GM18502 (cell line): ENCODE results near the gene VWF.
"Not testable (repeated sequence)": the region's sequence is repeated elsewhere in the genome, so short reads cannot be mapped to it uniquely, and the experiment has no call there.

ENCODE experiments used
- ATAC-seq: cut with Tn5 transposase; IDR thresholded peaks from one replicate; pipeline ENCODE4 v1.9.1; 2021; ENCODE audit warnings: mild to moderate bottlenecking; ENCODE audit not compliant: unreplicated experiment, poor library complexity

Gene VWF

DNA sequence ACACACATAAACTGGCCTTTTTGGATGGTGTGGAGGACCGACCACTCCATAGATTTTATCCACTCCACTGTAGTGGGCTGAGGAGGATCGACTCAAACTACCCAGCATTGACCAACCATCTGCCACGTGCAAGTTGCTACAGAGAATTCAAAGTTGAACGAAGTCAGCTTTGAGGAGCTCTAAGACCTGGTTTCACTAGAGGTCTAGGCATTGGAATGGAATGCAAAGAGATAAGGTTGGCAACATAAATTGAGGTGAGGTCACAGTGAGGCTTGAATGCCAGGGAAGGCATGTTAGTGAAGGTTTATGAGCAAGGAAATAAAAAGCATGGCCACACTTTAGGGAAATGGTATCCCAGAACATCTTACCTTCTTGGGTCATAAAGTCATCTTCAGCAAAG, 14.5 kb downstream of the VWF start:
- no peak for ATAC-seq

DNA sequence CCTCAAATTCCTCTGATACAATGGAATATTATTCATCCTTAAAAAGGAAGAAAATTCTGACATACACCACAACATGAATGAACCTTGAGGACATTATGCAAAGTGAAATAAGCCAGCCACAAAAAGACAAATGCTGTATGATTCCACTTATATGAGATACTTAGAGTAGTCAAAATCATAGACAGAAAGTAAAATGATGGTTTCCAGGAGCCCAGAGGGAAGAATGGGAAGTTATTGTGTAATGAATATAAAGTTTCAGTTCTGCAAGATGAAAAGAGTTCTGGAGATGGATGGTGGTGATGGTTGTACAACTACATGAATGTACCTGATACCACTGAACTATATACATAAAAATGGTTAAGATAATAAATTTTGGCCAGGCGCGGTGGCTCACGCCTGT, 18.3 kb downstream of the VWF start:
- ATAC-seq, result no peak

DNA sequence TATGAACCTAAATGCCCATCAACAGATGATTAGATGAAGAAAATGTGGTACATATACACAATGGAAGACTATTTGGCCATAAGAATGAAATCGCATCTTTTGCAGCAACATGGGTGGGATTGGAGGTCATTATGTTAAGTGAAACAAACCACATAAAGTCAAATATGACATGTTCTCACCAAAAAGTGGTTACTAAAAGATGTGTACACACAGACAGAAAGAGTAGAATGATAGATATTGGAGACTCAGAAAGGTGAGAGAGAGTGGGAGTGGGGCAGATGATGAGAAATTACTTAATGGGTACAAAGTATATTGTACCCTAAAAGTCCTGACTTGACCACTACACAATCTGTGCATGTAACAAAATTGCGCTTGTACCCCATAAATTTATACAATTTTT, 19.6 kb downstream of the VWF start:
- ATAC-seq, result no peak

DNA sequence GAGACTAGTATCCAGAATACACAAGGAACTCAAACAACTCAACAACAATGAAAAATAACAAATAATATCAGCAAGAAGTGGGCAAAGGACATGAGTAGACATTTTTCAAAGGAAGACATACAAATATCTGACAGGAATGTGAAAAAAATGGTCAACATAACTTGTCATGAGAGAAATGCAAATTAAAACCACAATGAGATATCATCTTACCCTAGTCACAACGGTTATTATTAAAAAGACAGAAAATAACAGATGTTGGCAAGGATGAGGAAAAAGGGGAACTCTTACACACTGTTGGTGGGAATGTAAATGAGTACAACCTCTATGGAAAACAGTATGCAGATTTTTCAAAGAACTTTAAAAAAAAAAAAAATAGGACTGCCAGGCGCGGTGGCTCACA, 20.4 kb downstream of the VWF start:
- ATAC-seq, result no peak

DNA sequence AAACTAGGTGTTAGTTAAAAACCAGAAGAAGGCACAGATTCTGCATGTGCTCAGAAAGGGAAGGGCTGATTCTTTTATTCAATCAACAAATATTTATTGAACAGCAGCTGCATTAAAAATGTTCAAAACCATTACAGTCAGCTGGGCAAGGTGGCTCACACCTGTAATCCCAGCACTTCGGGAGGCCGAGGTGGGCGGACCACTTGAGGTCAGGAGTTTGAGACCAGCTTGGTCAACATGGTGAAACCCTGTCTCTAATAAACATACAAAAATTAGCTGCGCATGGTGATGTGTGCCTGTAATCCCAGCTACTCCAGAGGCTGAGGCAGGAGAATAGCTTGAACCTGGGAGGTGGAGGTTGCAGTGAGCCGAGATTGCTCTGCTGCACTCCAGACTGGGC, 22.4 kb downstream of the VWF start:
- ATAC-seq, result not testable (repeated sequence)

DNA sequence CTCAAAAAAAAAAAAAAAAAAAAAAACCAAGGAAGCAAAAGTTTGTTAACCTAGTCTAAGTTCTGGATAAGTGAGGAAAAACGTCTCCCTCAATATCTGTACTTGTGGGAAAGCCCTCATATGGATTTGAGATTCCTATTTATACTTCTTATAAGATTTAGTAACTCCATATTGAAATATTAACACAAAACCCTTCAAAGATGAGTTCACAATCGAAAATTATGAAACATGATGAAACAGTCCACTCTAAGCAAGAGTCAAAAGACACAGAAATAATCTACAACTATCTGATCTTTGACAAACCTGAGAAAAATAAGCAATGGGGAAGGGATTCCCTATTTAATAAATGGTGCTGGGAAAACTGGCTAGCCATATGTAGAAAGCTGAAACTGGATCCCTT, 25.2 kb downstream of the VWF start:
- no peak for ATAC-seq

DNA sequence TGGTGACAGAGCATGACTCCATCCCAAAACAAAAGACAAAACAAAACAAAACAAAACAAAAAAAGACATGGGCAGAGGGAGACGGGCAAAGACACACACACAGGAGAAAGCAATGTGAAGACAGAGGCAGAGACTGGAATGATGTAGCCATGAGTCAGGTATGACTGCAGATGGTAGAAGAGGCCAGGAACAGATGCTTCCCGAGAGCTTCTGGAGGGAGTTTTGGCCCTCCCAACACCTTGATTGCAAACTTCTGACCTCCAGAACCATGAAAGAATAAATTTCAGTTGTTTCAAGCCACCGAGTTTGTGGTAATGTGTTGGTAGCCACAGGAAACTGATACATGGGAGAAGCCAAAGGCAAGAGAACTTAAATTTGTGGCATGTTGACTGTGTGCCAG, 27.1 kb downstream of the VWF start:
- ATAC-seq, result no peak

DNA sequence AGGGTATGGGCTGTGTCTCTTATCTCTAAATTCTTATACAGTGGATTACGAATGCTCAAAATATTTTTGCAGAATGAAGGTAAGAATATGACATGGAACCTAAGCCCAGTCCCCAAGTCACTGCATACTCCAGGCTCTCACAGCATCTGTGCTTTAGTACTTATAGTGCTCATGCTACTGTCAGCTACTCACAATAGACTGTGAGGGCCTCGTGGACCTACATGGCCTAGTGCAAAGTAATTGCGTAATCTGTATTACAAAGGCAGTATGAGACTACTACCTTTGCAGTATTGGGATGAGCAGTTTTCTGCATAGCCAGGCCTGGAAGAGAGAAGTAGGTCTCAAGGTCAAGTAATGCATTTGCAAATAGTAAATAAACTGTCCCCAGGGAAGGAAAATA, 27.9 kb downstream of the VWF start:
- ATAC-seq, result no peak

DNA sequence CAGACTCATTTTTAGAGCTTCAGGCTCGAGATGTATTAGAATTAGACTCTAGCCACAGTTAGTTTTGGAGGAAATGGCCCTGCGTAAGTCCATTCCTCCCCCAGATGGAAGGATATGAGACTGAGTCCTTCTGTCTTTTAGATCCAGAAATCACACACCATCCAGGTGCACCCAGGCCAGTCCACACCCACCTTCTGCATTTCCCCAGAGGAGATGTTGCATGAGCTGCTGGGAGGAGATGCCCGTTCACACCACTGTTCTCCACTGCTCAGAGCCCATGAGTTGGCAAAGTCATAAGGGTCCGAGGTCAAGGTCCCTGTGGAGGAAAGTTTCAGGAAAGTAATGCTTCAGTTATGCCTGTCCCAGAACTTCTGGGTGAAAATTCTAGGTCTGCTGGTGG, 29.2 kb downstream of the VWF start:
- ATAC-seq, result no peak

DNA sequence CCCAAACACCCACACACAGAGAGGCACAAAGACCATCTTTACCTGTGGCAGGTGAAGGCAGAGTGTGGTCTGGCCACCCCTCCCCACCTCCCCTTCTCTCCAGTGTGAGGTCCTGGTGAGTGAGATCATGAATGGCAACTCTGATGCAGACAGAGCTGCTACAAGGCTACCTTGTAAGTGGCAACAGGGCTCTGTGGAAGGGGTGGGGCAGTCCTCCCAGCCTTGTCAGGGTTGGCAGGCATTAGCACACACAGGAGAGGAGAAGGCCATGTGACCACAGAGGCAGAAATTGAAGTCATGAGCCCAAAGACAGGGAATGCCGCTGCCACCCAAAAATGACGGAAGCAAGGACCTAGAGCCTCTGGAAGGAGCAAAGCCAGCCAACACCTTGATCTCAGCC, 30.7 kb downstream of the VWF start:
- ATAC-seq, result no peak

DNA sequence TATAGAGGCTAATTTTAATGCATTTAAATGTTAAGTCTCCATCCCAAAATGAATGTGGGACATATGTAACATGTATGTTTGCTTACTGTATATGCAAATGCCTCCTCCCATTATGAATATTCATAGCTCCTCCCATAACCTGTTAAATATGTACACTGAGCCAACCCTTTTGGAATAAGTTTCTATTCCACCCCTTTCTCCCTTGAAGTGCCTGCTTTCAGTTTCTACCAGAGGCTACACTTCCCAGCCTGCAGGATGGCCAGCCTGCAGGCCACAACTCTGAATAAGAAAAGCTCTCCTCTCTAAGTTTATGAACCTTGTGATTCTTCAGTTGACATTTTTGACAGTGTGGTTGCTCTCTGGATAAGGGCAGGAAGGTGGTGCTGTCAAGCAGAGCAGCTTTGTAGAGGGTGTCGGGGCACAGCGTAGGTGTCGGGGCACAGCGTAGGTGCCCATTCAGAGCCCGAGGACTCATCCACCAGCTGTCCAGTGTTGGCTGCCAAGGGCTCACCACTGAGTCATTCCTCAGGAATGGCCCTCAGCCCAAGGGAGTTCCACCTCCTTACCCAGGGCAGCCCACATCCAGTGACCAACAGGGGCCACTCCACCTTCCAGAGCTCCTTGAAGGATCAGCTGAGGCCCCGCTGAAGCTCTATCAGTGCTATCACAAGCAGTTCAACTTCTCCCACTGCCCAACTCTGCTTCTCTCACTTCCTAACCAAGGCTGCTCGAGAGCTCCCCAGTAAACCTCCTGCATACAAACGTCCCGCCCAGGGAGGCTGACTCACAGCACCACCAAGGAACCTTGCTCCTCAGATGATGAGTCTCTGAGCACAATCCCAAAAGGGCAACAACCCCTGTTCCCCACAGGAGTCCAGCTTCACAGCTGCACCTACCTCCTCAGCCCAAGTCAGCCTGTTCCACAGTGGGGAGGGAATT, 31.4 kb downstream of the VWF start:
- no peak for ATAC-seq

DNA sequence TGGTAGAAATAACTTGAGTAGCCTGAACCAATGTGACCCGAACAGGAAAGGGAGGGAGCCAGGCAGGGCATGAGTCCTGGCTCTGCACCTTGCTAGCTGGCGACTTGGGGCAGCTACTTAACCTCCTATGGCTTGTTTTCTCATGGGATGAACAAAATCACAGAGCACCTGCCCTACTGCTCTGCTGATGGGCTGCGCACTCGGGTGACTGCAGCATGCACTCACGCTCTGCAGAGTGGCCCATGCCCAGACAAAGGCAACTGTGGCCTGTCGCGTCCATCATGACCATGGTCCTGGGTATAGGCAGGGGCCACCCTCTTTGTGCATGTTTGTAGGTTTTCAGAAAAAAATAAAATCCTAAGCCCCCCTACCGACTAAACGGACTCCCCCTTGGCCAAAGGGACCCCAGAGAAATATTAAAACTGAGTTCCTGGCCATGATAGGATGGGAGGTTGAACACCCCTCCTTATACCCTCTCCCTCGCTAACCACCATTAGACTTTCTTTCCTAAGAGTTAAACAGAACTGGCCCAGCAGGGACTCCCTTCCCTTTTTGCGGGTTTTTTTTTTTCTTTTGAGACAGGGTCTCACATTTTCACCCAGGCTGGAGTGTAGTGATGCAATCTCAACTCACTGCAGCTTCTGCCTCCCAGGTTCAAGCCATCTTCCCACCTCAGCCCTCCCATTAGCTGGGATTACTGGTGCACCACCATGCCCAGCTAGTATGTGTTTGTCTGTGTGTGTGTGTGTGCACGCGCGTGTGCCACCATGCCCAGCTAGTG, 32.5 kb downstream of the VWF start:
- no peak for ATAC-seq

DNA sequence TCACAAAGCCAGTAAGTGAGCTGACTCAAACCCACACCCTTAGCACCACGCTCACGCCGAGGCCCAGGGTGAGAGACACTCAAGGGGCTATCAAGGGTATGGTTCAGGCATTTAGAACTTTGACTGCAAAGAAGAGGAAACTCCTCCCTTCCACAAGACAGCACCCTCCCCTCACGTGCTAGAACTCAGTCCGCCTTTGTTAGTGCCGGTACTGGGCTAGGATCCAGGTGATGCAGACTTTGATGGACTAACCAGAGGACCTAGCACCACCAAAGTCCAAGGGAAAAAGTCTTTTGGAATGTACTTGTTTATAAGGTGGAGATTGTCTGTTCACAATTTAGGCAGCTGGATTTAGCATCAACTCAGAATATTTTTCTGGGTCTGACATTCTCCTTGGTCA, 33.7 kb downstream of the VWF start:
- ATAC-seq, result no peak

DNA sequence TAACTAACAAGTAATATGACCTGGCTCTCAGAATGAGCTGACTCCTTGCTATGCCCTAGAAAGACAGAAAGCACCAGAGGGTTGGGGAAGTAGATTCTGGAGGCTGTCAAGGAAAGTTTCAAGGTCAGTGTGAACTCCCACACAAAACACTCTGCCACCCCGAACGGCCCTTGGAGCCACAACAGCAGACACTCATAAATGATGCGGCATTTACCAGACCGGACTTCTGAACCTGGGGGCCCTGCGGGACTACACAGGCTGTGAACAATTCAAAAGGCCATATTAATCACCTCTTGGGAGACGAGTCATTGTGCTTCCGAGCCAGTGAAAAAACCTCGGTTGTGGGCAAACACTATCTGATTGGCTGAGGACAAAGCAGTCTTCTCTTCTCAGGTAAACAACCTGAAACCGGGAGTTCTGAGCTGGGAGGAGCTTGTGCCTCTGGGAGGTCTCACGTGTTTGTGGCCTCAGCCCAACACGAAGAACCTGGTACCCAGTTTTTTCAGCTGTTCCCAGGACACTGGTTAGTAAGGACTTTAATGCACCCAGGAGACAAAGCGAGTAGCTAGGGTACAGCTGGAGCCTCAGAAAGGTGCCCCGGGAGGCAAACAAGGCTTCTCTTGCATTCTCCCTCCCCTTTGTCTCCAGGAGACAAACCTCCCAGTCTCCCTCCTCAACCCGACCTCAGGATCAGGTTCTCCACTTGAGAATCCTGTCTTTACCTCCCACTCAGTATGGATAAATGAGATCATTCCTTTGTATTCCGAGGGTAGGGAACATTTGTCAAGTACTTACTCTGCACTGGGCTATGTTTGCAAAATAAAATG, 35.3 kb downstream of the VWF start:
- no peak for ATAC-seq

DNA sequence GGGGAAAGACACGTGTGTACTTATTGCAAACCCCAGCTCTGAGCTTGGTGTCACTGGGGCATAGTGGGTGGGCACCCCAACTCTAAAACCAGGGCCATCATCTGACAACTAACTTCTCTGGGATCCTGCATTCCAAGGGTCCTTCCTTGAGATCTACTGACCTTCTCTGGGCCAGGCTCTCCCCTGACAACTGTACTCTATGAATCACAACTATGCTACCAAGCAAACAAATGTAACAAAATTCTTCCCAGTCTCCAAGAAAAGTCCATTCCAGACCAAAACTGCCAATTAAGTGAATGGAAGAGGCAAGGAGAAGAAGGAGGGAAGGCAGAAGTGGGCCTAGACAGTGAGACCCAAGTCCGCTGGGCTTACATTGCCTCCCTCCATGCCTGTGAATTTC, 38.2 kb downstream of the VWF start:
- no peak for ATAC-seq

DNA sequence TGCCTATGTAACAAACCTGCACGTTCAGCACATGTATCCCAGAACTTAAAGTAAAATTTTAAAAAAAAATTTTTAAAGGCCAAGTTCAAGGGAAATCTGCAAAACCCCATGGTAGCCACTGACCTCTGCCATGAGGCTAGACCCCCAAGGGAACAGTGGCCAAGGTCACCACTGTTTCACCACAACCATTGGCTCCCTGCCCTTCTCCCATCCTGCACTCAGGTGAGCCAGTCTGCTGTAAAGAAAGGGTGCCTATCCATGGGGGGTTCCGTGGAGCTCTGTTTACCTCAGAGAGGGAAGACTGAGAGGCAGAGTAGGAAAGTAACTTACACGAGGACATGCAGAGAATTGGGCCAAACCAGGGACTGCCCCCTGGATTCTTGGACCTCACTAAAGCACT, 38.6 kb downstream of the VWF start:
- ATAC-seq, result no peak

DNA sequence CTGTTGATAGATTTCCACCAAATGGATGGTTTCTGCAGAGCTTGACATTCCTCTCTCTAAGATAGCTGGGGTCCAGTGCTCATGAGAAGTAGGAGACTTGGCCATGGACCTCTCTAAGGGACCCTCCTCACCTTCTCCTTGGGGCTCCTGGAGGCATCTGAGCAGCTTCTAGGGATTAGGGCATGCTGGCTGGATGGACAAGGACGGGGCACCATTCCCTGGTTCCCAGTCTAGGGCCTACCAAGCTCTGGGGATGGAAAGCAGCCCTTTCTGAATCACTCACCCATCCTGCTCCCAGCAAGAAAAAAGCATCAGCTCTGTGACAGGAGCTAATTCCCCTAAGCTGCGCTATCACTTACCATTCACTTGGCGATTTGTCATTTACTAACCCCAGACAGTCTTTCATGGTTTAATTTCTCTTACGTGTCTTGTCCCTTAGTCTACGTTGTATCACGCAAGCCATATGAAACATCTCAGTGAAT, 39.5 kb downstream of the VWF start:
- no peak for ATAC-seq

DNA sequence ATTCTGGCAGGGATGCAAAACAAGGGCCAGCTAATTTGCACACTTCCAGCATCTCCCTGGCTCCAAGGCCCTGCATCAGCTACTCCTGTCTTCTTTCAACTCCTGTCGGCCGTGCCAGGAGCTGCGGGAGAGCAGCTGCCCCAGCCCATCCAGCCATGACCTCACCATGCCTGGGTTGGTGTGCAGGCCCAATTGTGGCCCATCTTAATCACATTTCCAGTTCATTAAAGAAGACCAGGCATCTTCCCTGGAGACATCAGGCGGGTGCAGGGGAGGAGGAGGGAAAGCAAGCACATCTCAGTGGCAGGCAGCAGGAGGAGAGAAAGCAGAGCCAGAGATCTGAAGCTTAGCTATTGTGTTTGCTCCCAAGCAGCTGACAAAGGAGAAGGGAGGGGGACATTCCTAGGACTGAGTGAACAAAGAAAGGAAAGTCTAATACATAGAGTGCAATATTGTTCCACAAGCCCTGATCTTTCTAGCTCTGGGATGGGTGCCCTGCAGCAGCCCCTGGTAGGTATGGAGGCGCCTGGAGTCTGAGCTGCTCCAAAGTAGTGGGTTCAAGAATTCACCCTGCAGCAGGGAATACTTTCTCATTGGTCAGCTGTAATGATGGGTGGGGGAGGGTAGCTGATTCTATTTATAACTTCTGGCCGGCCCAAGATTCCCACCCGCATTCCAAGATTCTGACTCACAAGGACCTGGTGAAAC, 40.1 kb downstream of the VWF start:
- no peak for ATAC-seq

DNA sequence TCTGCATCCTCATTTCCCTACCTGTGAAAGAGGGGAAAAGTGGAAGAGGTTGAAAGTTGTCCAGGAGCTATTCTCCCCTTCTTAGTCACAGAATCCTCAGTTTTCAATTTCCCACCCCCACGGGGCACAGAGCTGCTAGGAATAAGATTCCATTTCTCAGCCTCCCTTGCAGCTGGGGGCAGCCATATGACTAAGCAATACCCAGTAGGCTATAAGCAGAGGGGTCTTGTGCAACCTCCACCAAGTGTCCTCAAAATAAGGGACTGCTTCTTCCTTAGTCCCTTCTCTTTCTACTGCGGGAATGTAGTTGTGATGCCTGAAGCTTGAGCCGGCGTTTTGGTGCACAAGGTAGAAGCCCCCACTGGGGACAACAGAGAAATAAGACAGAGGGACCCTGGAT, 40.9 kb downstream of the VWF start:
- ATAC-seq, result no peak

DNA sequence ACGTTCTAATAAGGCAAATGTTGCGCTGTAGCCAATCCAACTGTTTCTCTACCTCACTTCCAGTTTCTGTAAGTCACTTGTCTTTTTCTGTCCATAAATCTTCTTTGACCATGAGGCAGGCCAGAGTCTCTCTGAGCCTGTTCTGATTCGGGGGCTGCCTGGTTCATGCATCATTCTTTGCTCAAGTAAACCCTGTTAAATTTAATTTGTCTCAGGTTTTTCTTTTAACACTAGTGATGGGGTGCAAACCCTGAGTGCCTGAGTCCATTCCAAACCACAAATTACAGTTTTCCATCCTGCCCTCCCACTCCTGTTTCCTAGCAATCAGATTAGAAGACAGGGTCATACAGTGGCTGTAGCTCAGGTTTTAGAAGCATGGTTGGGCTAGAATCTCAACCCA, 41.9 kb downstream of the VWF start:
- no peak for ATAC-seq
